ENCODE data around the gene COL21A1. TPM values are rescaled to one million over a fixed set of nuclear protein-coding genes. Genes with fewer than 3 reads are reported as not detected.

Gene COL21A1
- total RNA-seq, 1 donor from 2014 or later: 0.57 TPM

DNA sequence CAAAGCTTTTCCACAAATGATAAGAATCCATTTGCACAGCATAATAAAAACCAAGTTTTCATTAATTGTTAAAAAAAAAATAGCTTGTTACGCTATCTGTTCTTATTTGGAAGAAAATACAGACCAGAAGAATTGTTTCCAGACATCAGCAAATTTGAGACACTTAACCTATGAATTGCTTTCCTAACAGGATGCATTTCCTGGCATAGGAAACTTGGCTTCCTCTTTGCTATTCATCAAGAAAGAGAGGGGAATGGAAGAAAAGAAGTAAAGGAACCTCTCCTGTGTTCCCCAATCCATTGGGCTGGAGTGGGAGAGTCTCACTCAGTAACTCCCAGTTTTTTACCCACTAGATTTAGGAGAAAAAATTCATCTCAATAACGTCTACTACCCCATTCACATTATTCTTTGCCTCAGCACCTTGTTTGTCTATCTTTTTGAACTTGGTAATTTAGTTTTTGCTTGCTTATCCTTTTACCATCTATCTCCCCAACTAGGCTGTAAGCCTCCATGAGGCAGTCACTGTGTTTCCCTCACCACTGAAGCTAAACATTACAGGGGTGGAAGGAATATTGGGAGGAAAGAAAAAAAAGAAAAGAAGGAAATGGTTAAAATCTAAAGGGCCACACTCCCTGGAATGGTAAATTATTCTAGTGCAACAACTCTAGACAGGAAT, 150.3 kb downstream of the COL21A1 start:
- Histone ChIP-seq H3K4me1 (ENCODE audit: insufficient read depth, low read length) (peaks cover 10% of the 10 kb centered on the region), H3K36me3 (ENCODE audit: insufficient read depth, low read length) (no peaks in the 10 kb centered on the region), H3K4me2 (ENCODE audit: low read length) (no peak overlapping the region), H2AFZ (ENCODE audit: low read depth, low read length) (no peak overlapping the region), H3K27me3 (ENCODE audit: insufficient read depth, low read length) (no peaks in the 10 kb centered on the region), H3K27ac (ENCODE audit: low read depth, low read length) (no peak overlapping the region), H3K9me3 (ENCODE audit: insufficient read depth, low read depth, low read length) (no peaks in the 10 kb centered on the region), H3K79me2 (ENCODE audit: insufficient read depth, low read length) (no peaks in the 10 kb centered on the region), H4K20me1 (ENCODE audit: insufficient read depth, low read length) (no peaks in the 10 kb centered on the region), H3K4me3 (ENCODE audit: insufficient read depth, low read depth, low read length) (no peak overlapping the region), H3K9ac (ENCODE audit: low read length) (no peak overlapping the region)
- TF ChIP-seq, protein P1, sequence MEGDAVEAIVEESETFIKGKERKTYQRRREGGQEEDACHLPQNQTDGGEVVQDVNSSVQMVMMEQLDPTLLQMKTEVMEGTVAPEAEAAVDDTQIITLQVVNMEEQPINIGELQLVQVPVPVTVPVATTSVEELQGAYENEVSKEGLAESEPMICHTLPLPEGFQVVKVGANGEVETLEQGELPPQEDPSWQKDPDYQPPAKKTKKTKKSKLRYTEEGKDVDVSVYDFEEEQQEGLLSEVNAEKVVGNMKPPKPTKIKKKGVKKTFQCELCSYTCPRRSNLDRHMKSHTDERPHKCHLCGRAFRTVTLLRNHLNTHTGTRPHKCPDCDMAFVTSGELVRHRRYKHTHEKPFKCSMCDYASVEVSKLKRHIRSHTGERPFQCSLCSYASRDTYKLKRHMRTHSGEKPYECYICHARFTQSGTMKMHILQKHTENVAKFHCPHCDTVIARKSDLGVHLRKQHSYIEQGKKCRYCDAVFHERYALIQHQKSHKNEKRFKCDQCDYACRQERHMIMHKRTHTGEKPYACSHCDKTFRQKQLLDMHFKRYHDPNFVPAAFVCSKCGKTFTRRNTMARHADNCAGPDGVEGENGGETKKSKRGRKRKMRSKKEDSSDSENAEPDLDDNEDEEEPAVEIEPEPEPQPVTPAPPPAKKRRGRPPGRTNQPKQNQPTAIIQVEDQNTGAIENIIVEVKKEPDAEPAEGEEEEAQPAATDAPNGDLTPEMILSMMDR (IDR thresholded peaks at IDR 0.05; ENCODE audit: insufficient read depth, low read depth, low read length): no peak
- no peak for TF ChIP-seq EZH2 (IDR thresholded peaks at IDR 0.05; ENCODE audit: insufficient read depth, low read length)
- H3K27me3 Mint-ChIP-seq (ENCODE audit: low read depth, unreplicated experiment): no peaks in the 10 kb centered on the region
- no peak overlapping the region for H3K27ac Mint-ChIP-seq (ENCODE audit: unreplicated experiment)
- H3K36me3 Mint-ChIP-seq (ENCODE audit: low read depth, unreplicated experiment): no peaks in the 10 kb centered on the region
- FAIRE-seq (peak; percentile 34), DNase-seq (ENCODE audit: low read depth) (peak; percentile 22)
- peaks cover 7% of the 10 kb centered on the region for H3K4me1 Mint-ChIP-seq (ENCODE audit: low read depth, unreplicated experiment)
- H3K4me3 Mint-ChIP-seq (ENCODE audit: unreplicated experiment): no peak overlapping the region
- peaks cover 13% of the 10 kb centered on the region for H3K9me3 Mint-ChIP-seq (ENCODE audit: unreplicated experiment)

DNA sequence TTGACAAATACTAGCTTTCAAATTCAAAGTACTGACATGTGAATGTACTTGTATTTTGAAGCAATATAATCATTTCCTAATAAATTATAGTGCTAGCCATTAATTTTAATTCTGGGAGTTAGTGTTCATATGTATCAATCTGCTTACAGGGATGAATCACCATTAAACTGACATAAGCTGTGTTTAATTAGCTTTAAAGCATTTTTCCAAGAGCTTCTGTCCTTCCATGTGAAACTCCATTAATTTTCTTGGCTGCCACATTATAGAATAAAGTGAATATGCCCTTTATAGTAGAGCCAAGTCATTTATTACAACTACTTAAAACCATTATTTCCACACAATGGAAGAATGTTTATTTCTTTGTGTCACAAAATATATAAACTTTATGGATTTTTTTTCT, 150.8 kb downstream of the COL21A1 start:
- Mint-ChIP-seq H3K9me3 (ENCODE audit: unreplicated experiment) (peaks cover 13% of the 10 kb centered on the region), H3K27me3 (ENCODE audit: low read depth, unreplicated experiment) (no peaks in the 10 kb centered on the region)
- TF ChIP-seq, protein P1 (IDR thresholded peaks at IDR 0.05; ENCODE audit: insufficient read depth, low read depth, low read length): no peak
- no peak for TF ChIP-seq EZH2 (IDR thresholded peaks at IDR 0.05; ENCODE audit: insufficient read depth, low read length)

DNA sequence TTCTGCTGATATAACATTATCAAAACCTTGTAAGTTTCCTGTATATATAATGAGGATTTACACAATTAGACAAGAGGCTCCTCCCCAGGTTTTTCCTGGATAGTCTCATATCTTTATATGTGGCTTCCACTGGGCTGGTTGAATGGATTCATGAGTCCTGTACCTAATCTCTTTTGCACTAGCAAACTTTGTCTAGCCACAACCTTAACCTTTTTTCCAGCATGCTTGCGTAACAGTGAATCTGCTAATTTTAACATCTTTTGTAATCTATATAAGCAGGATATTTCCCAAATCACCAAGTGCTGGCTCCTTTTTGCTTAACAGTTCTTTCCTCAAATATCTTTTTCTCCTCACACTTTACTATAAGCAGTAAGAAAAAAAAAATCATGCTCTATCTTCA, 153.6 kb downstream of the COL21A1 start:
- no peaks in the 10 kb centered on the region for H3K27me3 Mint-ChIP-seq (ENCODE audit: low read depth, unreplicated experiment)
- Histone ChIP-seq H3K27me3 (ENCODE audit: insufficient read depth, low read length) (no peaks in the 10 kb centered on the region), H3K9me3 (ENCODE audit: insufficient read depth, low read depth, low read length) (no peaks in the 10 kb centered on the region), H3K4me3 (ENCODE audit: insufficient read depth, low read depth, low read length) (no peak overlapping the region), H4K20me1 (ENCODE audit: insufficient read depth, low read length) (no peaks in the 10 kb centered on the region), H3K4me1 (ENCODE audit: insufficient read depth, low read length) (peaks cover 13% of the 10 kb centered on the region), H2AFZ (ENCODE audit: low read depth, low read length) (no peak overlapping the region), H3K79me2 (ENCODE audit: insufficient read depth, low read length) (no peaks in the 10 kb centered on the region), H3K9ac (ENCODE audit: low read length) (no peak overlapping the region), H3K4me2 (ENCODE audit: low read length) (no peak overlapping the region), H3K36me3 (ENCODE audit: insufficient read depth, low read length) (no peaks in the 10 kb centered on the region), H3K27ac (ENCODE audit: low read depth, low read length) (no peak overlapping the region)
- H3K27ac Mint-ChIP-seq (ENCODE audit: unreplicated experiment): no peak overlapping the region
- no peaks in the 10 kb centered on the region for H3K36me3 Mint-ChIP-seq (ENCODE audit: low read depth, unreplicated experiment)
- no peak for FAIRE-seq
- H3K4me1 Mint-ChIP-seq (ENCODE audit: low read depth, unreplicated experiment): peaks cover 14% of the 10 kb centered on the region
- no peak overlapping the region for H3K4me3 Mint-ChIP-seq (ENCODE audit: unreplicated experiment)
- DNase-seq (ENCODE audit: low read depth): no peak
- H3K9me3 Mint-ChIP-seq (ENCODE audit: unreplicated experiment): peaks cover 13% of the 10 kb centered on the region
- TF ChIP-seq EZH2 (IDR thresholded peaks at IDR 0.05; ENCODE audit: insufficient read depth, low read length): no peak
- TF ChIP-seq, protein P1 (IDR thresholded peaks at IDR 0.05; ENCODE audit: insufficient read depth, low read depth, low read length): no peak

More for the DNA sequence above, 150.8 kb downstream of the COL21A1 start:
- H3K27ac Mint-ChIP-seq (ENCODE audit: unreplicated experiment): no peak overlapping the region
- H3K4me1 Mint-ChIP-seq (ENCODE audit: low read depth, unreplicated experiment): peaks cover 12% of the 10 kb centered on the region
- Histone ChIP-seq H3K36me3 (ENCODE audit: insufficient read depth, low read length) (no peaks in the 10 kb centered on the region), H4K20me1 (ENCODE audit: insufficient read depth, low read length) (no peaks in the 10 kb centered on the region), H3K4me1 (ENCODE audit: insufficient read depth, low read length) (peaks cover 13% of the 10 kb centered on the region), H3K9ac (ENCODE audit: low read length) (no peak overlapping the region), H3K27me3 (ENCODE audit: insufficient read depth, low read length) (no peaks in the 10 kb centered on the region), H3K79me2 (ENCODE audit: insufficient read depth, low read length) (no peaks in the 10 kb centered on the region), H3K4me2 (ENCODE audit: low read length) (no peak overlapping the region), H3K27ac (ENCODE audit: low read depth, low read length) (no peak overlapping the region), H3K4me3 (ENCODE audit: insufficient read depth, low read depth, low read length) (no peak overlapping the region), H2AFZ (ENCODE audit: low read depth, low read length) (no peak overlapping the region), H3K9me3 (ENCODE audit: insufficient read depth, low read depth, low read length) (no peaks in the 10 kb centered on the region)
- FAIRE-seq (no peak), DNase-seq (ENCODE audit: low read depth) (peak; percentile 34)
- no peaks in the 10 kb centered on the region for H3K36me3 Mint-ChIP-seq (ENCODE audit: low read depth, unreplicated experiment)
- H3K4me3 Mint-ChIP-seq (ENCODE audit: unreplicated experiment): no peak overlapping the region
